Nasal cavity respiratory epithelium epithelial cell of viscerocranial mucosa (primary cell): ENCODE data around the gene RAB3GAP1. TPM values are rescaled to one million over a fixed set of nuclear protein-coding genes. Genes with fewer than 3 reads are reported as not detected.

ENCODE experiments used
- total RNA-seq: library from RNA; depleted of rRNA; stranded (reverse); fragments of >200 nt; gene quantifications from 2 replicates; pipeline ENCODE4 v1.2.3, GENCODE V29; 2014

Gene RAB3GAP1
- total RNA-seq: 136 and 144 TPM in 2 replicates

GRCh38 chr2:135052042-135052876 is at the start of gene RAB3GAP1:
Gene RAB3GAP1 (plus strand): TSS chr2:135052292. CDS start chr2:135052308, 16 bp downstream.

DNA sequence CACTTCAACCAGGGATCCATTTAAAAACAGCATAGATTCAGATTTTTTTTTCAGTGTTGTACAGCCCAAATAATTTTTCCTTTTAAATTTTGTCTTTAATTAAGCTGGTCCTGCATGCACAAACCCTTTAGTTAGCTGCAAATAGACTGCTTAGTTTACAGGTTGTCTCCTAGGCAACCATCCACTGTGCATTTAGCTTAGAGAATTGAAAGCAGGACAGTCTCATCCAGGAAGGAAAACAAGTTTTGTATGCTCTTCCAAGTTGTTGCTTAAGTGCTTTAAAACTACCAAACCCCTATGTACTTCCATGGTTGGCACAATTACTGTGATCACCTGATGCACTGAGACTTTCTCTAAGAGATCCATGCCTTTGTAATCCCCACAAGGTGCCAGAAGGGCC is 4.8 kb upstream of the RAB3GAP1 start, which contains the start of gene MAP3K19:
TSS of gene MAP3K19 (minus strand) at position 148 of the 400 bp plus-strand sequence. CDS start 22,800 bp downstream, outside the sequence.

Other genes with a start within 250 kb of the RAB3GAP1 start
- gene ACMSD, start 213.7 kb upstream of the RAB3GAP1 start, total RNA-seq: not detected in 2 replicates
- 27.3 and 43.1 TPM in 2 replicates for gene CCNT2, start 133.5 kb upstream of the RAB3GAP1 start, total RNA-seq
- not detected in 2 replicates for gene MAP3K19, start 4.8 kb upstream of the RAB3GAP1 start, total RNA-seq